Putamen (tissue), 1 donor: ENCODE data around the gene GABRA5.

Experiments used
- DNase-seq: peaks from one replicate; pipeline ENCODE4 v3.0.0-alpha.2; 2016; ENCODE audit warnings: low spot score

GABRA5 gene

DNA sequence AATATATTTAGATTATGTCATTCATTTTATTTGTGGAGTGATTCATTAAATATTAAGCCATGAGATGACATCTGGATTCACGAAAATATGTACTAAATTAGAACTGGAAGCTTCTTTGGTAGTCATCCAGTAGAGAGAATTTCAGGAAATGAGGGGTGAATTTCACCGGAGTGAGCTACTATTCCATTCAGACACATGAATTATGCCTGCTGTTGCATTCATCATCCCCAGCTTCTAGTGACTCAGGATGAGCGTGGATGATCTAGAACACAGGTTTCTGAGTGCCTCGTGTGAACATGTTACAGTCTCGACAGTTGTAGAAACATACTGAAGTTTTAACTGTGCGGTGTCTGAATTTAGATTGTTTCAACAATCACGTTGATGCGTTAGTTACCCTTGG, 61.2 kb downstream of the GABRA5 start:
- DNase-seq: no peak

GRCh38 chr15:26929588-26929987, 62.7 kb downstream of the GABRA5 start:
- DNase-seq: no peak

DNA sequence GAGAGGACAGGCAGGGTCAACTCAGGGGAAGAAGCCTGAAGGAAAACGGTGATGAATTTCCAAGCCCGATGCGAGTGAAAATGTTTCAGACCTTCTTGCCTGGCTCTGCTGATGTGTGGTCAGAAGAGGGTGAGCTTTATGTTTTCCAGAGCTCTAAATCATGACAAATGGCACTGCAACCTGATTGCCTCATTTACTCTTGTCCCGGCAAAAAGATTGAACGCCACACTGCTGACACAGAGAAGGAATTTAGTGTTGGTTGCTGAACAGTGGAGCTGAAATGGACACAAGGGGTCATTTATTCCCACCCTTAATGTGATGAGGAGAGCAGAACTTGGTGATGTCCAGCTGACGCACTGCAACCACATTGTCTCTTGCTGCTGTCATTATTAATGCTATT, 68.0 kb downstream of the GABRA5 start:
- DNase-seq: no peak

DNA sequence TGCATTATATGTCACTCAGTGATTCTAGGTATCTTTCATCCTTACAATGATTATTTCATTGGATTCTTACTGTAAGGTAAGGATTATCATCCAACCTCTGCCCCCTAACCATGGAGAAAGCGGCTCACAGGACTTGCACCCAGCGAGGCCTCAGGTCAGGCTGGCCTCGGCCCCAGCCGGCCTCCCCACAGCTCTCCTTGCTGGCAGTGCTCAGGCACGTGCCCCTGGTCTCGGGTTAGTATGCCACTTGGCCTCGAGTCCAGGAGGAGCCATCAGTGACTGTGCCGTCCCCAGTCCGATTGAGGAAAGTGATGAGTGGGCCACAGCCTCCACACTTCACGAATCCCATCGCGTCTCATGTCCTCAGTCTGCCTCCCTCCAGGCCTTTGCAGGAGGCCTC, 68.5 kb downstream of the GABRA5 start:
- no peak for DNase-seq

DNA sequence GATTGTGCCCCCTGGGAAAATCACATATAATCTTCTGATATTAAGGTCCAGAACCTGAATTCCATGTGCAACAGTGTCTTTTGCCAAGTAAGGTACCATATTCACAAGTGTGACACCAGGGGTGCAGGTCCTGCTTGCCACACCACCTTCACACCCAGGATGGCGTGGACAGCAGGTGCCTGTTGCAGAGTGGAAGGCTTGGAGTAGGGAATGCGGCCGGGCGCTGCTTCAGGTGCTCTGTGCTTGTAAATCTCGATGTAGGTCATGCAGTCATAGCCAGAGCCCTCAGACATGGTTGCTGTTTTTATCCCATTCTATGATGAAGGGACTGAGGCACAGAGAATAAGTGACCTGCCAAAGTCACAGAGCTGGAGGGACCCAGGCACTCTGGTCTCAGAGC, 69.6 kb downstream of the GABRA5 start:
- no peak for DNase-seq

GRCh38 chr15:26937134-26937533, 70.3 kb downstream of the GABRA5 start:
- DNase-seq: no peak

DNA sequence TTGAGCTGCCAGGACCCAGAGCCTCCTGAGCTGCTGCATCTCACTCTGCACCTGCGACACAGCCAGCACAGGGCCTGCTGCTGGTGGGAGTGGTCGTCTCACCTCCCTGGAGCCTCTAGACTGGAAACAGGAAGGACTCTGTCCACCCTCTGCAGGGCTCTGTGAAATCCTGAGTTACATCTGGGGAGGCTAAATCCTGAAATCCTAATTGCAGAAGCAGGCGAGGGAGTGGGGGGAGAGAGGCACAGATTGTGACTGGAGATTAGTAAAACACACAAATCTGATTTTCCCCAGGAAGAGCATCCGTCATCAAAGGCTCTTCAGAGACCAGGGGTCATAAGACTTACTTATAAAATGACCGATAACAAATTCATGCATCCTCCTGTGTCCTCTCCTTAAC, 72.5 kb downstream of the GABRA5 start:
- no peak for DNase-seq

DNA sequence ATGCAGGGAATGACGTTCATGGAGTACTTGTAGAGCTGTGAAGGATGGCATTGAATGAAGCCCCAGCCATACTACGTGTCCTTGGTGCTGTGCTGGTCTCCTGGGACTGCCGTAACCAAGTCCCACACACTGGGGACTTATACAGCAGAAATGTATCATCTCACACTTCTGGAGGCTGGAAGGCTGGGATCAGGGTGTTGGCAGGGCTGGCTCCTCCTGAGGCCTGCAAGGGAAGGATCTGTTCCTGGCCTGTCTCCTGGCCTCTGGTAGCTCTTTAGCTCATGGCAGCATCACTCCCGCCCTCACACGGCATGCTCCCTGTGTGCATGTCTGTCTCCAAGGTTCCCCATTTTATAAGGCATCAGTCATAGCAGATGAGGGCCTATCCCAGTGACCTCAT, 74.6 kb downstream of the GABRA5 start:
- no peak for DNase-seq

GRCh38 chr15:26943866-26944265, 77.0 kb downstream of the GABRA5 start:
- no peak for DNase-seq

DNA sequence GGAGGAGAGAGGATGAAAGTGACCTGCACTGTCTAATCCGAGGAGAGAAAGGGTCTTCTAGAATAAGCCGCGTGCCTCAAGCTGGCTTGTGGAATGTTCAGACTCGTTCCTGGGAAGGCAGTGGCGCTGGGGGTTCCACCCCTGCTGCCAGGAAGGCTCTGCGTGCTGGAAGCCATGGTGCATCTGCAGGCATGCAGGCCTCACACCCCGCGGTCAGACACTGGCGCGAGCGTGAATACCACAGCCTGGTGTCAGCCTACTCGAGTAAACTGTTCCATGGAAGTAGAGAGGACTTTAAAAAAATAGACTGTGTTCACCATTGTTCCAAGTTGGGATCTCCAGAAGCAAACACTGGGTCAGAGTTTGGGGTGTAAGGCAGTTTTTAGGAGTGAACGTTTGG, 78.2 kb downstream of the GABRA5 start:
- DNase-seq: no peak

DNA sequence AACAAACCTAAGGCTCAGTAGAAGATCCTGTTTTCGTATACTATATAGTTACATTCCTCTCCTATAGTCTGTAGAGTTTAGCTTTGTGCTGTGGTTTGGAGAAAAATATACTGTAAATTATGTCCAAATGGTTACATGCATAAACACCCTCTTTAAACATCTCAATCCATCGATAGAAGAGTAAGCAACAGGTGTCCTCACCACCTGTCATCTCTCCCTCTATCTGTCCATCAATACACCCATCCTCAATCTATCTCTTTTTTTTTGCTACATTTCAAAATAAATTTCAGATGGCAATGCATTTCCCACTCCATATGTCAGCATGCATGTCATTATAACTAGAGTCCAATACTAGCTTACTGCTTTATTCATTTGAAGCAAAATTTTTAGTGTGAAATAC, 83.1 kb downstream of the GABRA5 start:
- DNase-seq: no peak

DNA sequence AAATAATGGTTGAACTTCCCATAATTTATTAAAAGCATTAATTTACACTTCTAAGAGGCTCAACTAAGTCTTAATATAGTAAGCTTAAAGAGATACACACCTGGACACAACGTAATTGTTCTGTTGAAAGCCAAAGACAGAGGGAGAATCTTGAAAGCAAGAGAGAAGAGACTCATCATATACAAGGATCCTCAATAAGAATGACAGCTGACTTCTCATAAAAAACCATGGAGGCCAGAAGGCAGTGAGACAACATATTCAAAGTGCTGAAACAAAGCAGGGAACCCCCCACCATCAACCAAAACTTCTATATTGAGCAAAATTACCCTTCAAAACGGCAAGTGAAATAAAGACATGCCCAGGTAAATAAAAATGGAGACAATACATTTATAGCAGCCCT, 87.5 kb downstream of the GABRA5 start:
- no peak for DNase-seq

DNA sequence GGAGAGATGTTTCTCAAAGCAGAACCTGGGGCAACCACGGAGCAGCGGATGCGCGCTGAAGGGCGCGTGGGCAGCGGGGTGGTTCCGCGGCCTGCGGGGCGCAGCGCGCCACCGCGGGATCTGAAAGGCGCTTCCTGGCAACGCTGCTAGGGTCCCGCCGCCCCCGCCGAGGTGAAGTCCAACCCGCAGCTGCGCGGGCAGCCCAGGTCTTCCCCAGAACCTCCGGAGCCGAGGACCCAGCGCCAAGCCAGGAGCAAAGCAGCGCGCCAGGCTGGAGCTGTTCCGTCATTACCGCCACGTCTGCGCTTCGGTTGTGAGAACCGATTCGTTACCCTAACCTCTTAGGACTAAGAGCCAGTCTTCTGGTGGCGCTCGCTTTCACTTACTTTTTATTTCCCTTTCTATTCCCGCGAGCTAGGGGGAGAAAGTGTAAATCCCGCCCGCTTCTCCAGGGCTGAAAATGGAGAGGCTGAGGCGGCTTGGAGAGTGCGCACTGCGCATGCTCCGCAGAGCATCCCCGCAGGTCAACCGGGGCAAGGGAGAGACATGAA, 100.9 kb downstream of the GABRA5 start:
- DNase-seq: peak; percentile 50

GRCh38 chr15:26968806-26969205, 101.9 kb downstream of the GABRA5 start:
- DNase-seq: no peak

GRCh38 chr15:26970712-26971210, 103.9 kb downstream of the GABRA5 start, which contains the start of gene GABRG3:
GABRG3 (plus strand) TSS chr15:26971181.
- DNase-seq: no peak

DNA sequence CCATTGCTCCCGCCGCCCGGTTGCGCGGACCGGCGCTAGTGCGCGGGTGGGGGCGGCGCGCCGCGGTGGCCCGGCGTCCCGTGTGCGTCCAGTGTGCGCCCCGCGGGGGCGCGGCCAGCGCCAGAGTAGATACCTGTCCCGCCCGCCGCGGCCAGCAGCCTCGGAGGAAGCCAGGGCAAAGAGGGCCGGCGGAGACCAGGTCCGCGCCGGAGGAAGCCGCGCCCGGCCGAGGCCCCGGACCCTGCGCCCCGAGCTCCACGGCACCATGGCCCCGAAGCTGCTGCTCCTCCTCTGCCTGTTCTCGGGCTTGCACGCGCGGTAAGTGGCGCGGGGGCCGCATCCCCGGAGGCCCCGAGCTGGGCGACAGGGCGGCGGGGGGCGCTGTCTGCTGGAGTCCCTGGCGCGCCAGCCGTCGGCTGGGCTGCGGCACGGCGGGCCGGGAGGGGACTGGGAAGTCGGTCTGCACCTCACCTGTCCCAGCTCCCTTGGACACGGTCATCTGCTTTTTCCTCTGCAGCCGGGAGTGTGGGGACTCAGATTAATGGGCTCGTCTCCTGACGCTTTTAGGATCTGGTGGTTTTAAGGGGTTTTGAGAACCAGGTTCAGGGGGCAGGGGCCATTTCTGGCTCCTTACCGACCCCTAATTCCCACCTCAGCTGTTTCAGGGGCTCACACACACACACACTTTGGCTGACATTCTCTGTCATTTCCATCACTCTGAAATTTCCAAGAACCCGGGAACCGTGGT, 104.6 kb downstream of the GABRA5 start:
- DNase-seq: peak; percentile 11

GRCh38 chr15:26972636-26973035, 105.8 kb downstream of the GABRA5 start:
- DNase-seq: peak; percentile 12

DNA sequence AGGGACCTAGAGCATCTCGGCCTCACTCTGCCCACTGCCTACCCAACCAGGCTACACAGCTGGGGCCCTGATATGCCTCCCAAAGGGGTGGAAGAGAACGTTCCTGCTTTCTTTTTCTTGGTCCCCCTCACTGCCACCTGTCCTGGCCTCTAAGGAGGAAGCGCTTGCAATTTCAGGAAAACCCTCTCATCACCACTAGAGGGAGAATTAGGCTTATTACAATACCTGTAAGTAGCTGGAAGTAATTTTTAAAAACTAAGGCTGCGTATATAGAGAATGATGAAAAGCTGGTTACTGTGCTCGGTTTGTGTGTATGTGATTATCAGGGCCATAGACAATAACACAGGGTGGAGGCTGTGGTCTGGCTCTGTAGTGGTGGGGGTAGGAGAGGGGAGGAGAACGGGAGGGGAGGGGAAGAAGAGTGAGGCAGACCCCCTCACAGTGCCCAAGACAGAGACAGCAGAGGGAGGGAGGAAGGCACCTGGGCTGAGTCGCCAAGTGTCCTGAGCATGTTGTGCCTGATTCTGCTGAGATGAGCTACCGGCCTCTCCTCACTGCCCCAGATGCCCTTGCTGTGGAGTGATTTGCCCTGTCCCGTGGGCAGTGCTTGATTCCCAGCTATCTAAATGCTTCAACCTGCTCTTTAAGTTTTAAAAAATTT, 107.4 kb downstream of the GABRA5 start:
- peak; percentile 33 for DNase-seq

DNA sequence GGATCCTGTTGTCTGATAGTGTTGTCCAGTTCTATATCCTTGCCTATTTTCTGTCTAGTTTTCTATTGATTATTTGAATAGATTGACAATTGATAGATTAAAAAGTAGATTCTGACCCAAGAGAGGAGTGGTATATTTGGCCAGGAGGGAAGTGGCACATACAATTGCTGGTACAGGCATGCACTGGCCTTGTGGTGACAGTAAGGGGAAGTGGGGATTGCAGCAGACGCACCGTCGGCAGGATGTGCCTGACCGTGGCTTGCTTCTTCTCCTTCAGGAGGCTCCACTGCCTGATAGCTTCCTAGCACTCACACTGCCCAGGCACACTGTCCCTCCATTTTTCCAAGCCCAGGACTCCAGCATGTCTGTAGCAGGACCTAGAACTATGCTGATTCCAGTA, 114.6 kb downstream of the GABRA5 start:
- DNase-seq: no peak

DNA sequence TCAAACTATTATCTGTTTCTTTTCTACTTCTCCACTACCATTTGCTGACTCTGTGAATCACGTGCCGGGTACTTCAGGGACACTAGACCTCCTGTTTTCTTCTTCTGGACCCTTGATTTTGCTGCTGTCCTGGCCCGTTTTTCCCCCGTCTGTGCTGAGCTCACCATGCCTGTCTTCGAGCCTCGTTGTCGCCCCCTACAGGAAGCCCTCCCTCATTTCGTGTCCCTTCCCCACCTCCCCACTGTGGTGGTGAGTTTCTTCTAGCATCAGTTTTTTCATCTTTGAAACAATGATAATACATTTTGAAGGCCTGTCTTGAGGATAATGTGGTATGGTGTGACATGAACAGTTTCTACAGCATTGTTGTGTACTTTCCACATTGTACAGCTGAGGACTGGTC, 117.0 kb downstream of the GABRA5 start:
- no peak for DNase-seq

DNA sequence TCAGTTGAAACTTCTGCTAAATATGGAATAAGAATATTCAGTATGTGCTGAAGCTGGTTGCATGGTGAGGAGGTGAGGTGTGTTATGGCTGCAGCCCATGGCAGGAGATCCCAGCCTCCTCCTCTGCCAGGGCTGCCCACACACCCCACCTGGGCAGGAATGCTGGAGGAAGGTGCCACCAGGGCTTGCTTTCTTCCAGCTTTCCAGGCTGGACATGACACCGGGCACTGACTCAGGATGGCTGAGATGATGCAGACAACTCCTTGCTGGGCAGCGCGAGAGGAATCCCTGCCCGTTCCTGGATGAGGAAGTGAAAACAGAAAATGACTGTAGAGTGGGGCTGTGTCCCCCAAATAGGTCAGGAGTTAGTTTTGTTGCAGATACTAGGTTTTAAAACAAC, 118.2 kb downstream of the GABRA5 start:
- no peak for DNase-seq

- no peak for DNase-seq
These were observed 129.4 kb downstream of the GABRA5 start for GRCh38 chr15:26996250-26996649.
